Tibial nerve (tissue), 4 donors: ENCODE results near the gene TMCO4. TPM values are rescaled to one million over a fixed set of nuclear protein-coding genes. Genes with fewer than 3 reads are reported as not detected.
A peak's percentile ranks its signal among the peaks of the same experiment; 100 is the strongest.

ENCODE experiments used
- DNase-seq, 2 donors: peaks; one replicate each; pipeline ENCODE4 v3.0.0-alpha.2; 2019; ENCODE audit warnings: low spot score in 2 of 2
- H3K27ac ChIP-seq, 4 donors: fragments of 200-600 bp; sonication (generic) in 3 of 4; one replicate each; pipeline ENCODE4 v1.5.1; 2017 to 2019; ENCODE audit warnings: mild to moderate bottlenecking in 1 of 4
- H3K27me3 ChIP-seq, 2 donors: fragments of 200-600 bp; sonication (generic) in 1 of 2; one replicate each; pipeline versions ENCODE4 v1.5.1 to v1.6.0; 2017 to 2019
- H3K36me3 ChIP-seq, 3 donors: fragments of 200-600 bp; sonication (generic); one replicate each; pipeline ENCODE4 v1.5.1; 2018 to 2019
- H3K4me1 ChIP-seq, 4 donors: fragments of 200-600 bp; sonication (generic) in 3 of 4; one replicate each; pipeline ENCODE4 v1.5.1; 2017 to 2019
- H3K4me3 ChIP-seq, 4 donors: fragments of 200-600 bp; sonication (generic) in 3 of 4; one replicate each; pipeline ENCODE4 v1.5.1; 2017 to 2019; ENCODE audit warnings: mild to moderate bottlenecking in 1 of 4, moderate library complexity in 1 of 4
- H3K9me3 ChIP-seq, 4 donors: fragments of 200-600 bp; sonication (generic) in 3 of 4; one replicate each; pipeline ENCODE4 v1.5.1; 2017 to 2019
- EP300 ChIP-seq, 2 donors: sonication (generic); formaldehyde crosslinking; IDR thresholded peaks; one replicate each; pipeline ENCODE4 v1.6.1; 2017; ENCODE audit warnings: antibody characterized with exemption in 2 of 2, mild to moderate bottlenecking in 1 of 2
- POLR2A ChIP-seq, 2 donors: fragments of 450-650 bp; IDR thresholded peaks; one replicate each; pipeline ENCODE4 v1.6.1; 2017; ENCODE audit warnings: antibody characterized with exemption in 2 of 2, mild to moderate bottlenecking in 2 of 2, moderate library complexity in 2 of 2
- WGBS, 2 donors: methylation state at CpG; one replicate each; pipeline ENCODE4 v1.1.5; 2018; 5-methylcytosine and 5-hydroxymethylcytosine counted together
- total RNA-seq, 4 donors: library from RNA; depleted of rRNA; stranded (reverse); fragments of >200 nt; gene quantifications; one replicate each; pipeline ENCODE4 v1.1.0, GENCODE V29; 2016
- TF ChIP-seq, protein P1 (sequence below), 5 experiments: fragments of 200-600 bp in 3 of 5; fragments of 450-650 bp in 2 of 5; sonication (generic) in 3 of 5; IDR thresholded peaks; one replicate each; pipeline ENCODE4 v1.5.1; 2016 to 2019; ENCODE audit warnings: antibody characterized with exemption in 5 of 5, mild to moderate bottlenecking in 3 of 5, moderate library complexity in 2 of 5

TMCO4 gene
- total RNA-seq, 4 donors from 2014 or later: 19.3 to 37.5 (median 29.3) TPM

DNA sequence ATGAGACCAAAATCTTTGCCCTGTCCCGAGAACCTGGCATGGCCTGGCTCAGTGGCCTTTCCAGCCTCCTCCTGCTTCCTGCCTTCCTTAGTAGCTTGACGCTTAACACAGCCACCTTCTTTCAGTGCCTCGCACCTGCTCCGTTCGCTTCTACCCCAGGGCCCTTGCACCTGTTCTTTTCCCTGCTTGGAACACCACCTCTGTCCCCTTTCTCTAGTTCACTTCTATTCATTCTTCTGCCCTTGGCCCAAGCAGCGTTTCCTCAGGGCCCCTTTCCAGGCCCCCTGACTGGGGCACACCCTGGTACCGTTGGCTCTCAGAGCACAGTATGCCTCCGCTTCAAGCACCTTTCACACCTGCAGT is 144.0 kb downstream of the TMCO4 start:
- Histone ChIP-seq H3K27ac (no peak overlapping the region), H3K36me3 (peaks cover 0 to 32% (median 0%) of the 10 kb centered on the region in 3 donors), H3K4me3 (no peak overlapping the region), H3K4me1 (peaks cover 0 to 39% (median 7%) of the 10 kb centered on the region in 4 donors), H3K27me3 (no peaks in the 10 kb centered on the region), H3K9me3 (no peaks in the 10 kb centered on the region)
- WGBS, 2 donors: 83 to 89% methylated on average over 8 of the region's 8 CpGs
- TF ChIP-seq POLR2A (IDR thresholded peaks at IDR 0.05): no peak
- TF ChIP-seq, protein P1, sequence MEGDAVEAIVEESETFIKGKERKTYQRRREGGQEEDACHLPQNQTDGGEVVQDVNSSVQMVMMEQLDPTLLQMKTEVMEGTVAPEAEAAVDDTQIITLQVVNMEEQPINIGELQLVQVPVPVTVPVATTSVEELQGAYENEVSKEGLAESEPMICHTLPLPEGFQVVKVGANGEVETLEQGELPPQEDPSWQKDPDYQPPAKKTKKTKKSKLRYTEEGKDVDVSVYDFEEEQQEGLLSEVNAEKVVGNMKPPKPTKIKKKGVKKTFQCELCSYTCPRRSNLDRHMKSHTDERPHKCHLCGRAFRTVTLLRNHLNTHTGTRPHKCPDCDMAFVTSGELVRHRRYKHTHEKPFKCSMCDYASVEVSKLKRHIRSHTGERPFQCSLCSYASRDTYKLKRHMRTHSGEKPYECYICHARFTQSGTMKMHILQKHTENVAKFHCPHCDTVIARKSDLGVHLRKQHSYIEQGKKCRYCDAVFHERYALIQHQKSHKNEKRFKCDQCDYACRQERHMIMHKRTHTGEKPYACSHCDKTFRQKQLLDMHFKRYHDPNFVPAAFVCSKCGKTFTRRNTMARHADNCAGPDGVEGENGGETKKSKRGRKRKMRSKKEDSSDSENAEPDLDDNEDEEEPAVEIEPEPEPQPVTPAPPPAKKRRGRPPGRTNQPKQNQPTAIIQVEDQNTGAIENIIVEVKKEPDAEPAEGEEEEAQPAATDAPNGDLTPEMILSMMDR (IDR thresholded peaks at IDR 0.05): no peak
- no peak for TF ChIP-seq EP300 (IDR thresholded peaks at IDR 0.05)
- no peak for DNase-seq

DNA sequence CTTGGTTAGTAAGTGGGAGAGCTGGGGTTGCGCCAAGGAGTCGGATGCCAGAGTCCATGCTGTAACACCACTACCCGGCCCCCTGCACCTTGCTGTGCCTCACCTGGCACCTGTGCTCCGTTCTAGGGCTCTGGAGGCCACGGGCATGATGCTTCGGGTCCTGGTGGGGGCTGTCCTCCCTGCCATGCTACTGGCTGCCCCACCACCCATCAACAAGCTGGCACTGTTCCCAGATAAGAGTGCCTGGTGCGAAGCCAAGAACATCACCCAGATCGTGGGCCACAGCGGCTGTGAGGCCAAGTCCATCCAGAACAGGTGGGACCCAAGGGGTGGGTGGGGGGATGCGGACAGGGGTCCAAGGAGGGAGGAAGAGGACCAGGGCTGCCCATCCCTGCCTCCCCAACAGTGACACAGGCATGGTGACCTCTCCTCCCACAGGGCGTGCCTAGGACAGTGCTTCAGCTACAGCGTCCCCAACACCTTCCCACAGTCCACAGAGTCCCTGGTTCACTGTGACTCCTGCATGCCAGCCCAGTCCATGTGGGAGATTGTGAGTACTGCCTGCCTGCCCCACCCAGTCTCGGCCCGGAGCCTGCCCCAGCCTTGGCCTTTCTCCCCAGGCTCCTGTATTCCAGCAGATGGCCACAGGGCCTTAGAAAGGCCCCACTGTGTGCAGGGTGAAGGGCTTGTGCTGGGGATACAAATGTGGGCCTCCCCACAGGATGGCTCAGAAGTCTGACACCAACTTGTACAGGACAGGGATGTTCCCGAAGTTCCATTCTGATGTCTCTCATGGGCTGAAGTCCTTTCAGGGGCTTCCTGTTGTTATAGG is 144.6 kb downstream of the TMCO4 start:
- Histone ChIP-seq H3K27me3 (no peaks in the 10 kb centered on the region), H3K9me3 (no peaks in the 10 kb centered on the region), H3K36me3 (peaks cover 0 to 32% (median 0%) of the 10 kb centered on the region in 3 donors), H3K4me3 (no peak overlapping the region), H3K27ac (peak overlapping the region in 1 of 4 donors; percentile 19), H3K4me1 (peaks cover 0 to 44% (median 12%) of the 10 kb centered on the region in 4 donors)
- 71 to 77% methylated on average over 10 to 15 of the region's 15 CpGs for WGBS, 2 donors
- no peak for TF ChIP-seq EP300 (IDR thresholded peaks at IDR 0.05)
- TF ChIP-seq, protein P1 (IDR thresholded peaks at IDR 0.05): no peak
- TF ChIP-seq POLR2A (IDR thresholded peaks at IDR 0.05): no peak
- DNase-seq: no peak

DNA sequence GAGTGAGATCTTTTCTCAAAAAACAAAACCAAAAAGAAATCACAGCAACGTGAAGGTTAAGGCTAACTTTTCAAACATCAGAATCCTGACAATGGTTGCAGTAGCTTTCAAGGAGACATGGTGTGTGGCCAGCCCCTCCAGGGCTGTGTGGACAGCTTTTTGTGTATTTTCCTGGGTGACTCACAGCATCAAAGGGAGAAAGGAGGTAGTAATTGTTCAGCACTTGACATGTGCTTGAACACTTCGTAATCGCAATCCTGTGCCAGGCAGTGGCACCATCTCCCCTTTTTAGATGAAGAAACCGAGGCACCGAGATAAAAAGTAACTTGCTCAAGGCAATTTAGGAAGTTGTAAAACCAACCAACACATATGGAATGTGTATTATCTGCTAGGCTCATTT is 145.3 kb downstream of the TMCO4 start:
- Histone ChIP-seq H3K27ac (no peak overlapping the region), H3K36me3 (peaks cover 0 to 32% (median 0%) of the 10 kb centered on the region in 3 donors), H3K4me1 (peaks cover 0 to 43% (median 12%) of the 10 kb centered on the region in 4 donors), H3K27me3 (no peaks in the 10 kb centered on the region), H3K4me3 (no peak overlapping the region), H3K9me3 (no peaks in the 10 kb centered on the region)
- no peak for DNase-seq
- 85 to 90% methylated on average over 5 of the region's 5 CpGs for WGBS, 2 donors
- TF ChIP-seq, protein P1 (IDR thresholded peaks at IDR 0.05): no peak
- TF ChIP-seq EP300 (IDR thresholded peaks at IDR 0.05): no peak
- TF ChIP-seq POLR2A (IDR thresholded peaks at IDR 0.05): no peak

DNA sequence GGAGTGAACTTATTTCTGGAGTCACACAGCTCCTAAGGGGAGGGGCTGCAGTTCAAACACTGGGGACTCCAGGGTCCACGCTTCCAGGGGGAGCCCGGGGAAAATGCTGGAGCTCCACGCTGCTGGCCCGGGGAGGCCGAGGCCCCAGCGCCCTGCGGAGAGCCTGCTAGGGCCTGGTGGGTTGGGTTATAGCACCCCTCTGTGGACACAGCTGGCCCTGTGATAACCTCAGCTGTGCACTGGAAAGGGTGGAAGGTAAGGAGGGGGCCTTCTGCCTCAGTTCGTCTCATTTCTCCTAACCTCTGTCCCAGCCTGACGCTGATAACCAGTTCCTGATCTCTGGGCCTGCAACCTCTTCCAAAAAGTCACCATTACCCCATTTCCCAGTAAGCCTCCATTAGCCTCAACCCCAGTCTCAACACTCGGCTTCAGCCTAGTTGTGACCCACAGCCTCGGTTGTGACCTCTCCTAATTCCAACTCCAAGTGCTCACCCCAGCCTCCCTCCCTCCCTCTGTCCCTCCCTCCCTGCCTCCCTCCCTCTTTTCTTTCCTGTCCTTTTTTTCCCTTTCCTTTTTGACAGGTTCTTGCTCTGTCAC is 148.5 kb downstream of the TMCO4 start:
- H3K36me3 ChIP-seq: peaks cover 0 to 14% (median 0%) of the 10 kb centered on the region in 3 donors
- TF ChIP-seq, protein P1 (IDR thresholded peaks at IDR 0.05): peak; percentile 48 to 82 (median 64)
- TF ChIP-seq POLR2A (IDR thresholded peaks at IDR 0.05) (no peak), EP300 (IDR thresholded peaks at IDR 0.05) (peak in 1 of 2 donors; percentile 29)
- peaks cover 0 to 67% (median 27%) of the 10 kb centered on the region in 4 donors for H3K4me1 ChIP-seq
- H3K9me3 ChIP-seq: no peaks in the 10 kb centered on the region
- peak; percentile 27 to 55 for DNase-seq
- peak overlapping the region in 3 of 4 donors; percentile 63 to 86 (median 84) for H3K27ac ChIP-seq
- no peaks in the 10 kb centered on the region for H3K27me3 ChIP-seq
- 20 to 25% methylated on average over 6 to 11 of the region's 11 CpGs for WGBS, 2 donors
- no peak overlapping the region for H3K4me3 ChIP-seq
